HepG2 (cell line): Measurements from ENCODE around the gene UBL5. TPM values are rescaled to one million over a fixed set of nuclear protein-coding genes. Genes with fewer than 3 reads are reported as not detected.

Experiments
- FOXO4 ChIP-seq: sonication (generic); formaldehyde crosslinking; conservative IDR thresholded peaks from 2 replicates; pipeline ENCODE4 v1.8.1; 2023; ENCODE audit warnings: missing genetic modification reagents
- JARID2 ChIP-seq: sonication (generic); formaldehyde crosslinking; IDR thresholded peaks from 2 replicates; pipeline ENCODE4 v1.8.1; 2023; ENCODE audit warnings: missing genetic modification reagents, inconsistent platforms; ENCODE audit not compliant: insufficient replicate concordance
- NFE2L1 ChIP-seq: sonication (generic); formaldehyde crosslinking; IDR thresholded peaks from 2 replicates; pipeline ENCODE4 v1.4.0; 2020; ENCODE audit warnings: missing genetic modification reagents, mild to moderate bottlenecking, borderline replicate concordance
- REST ChIP-seq, 2 experiments: IDR thresholded peaks; 2 replicates each; pipeline ENCODE4 v1.6.1; 2011 to 2012; ENCODE audit warnings: low read length in 2 of 2, borderline replicate concordance in 1 of 2, low read depth in 1 of 2, mild to moderate bottlenecking in 1 of 2, moderate library complexity in 1 of 2
- ZFP36L1 ChIP-seq: sonication (generic); formaldehyde crosslinking; IDR thresholded peaks from 2 replicates; pipeline ENCODE4 v1.8.0; 2022; ENCODE audit warnings: mild to moderate bottlenecking, missing genetic modification reagents, moderate library complexity
- ZNF281 ChIP-seq: sonication (generic); formaldehyde crosslinking; IDR thresholded peaks from 2 replicates; pipeline ENCODE4 v1.4.0; 2020; ENCODE audit warnings: missing genetic modification reagents, borderline replicate concordance
- ZNF44 ChIP-seq: sonication (generic); formaldehyde crosslinking; IDR thresholded peaks from 2 replicates; pipeline ENCODE4 v1.5.1; 2020; ENCODE audit warnings: mild to moderate bottlenecking, missing genetic modification reagents
- ZNF460 ChIP-seq: sonication (generic); formaldehyde crosslinking; IDR thresholded peaks from 2 replicates; pipeline ENCODE4 v1.5.1; 2020; ENCODE audit warnings: missing genetic modification reagents, mild to moderate bottlenecking, borderline replicate concordance
- ZNF513 ChIP-seq: sonication (generic); formaldehyde crosslinking; conservative IDR thresholded peaks from 2 replicates; pipeline ENCODE4 v1.5.0; 2020; ENCODE audit warnings: missing genetic modification reagents
- ZNF563 ChIP-seq: sonication (generic); formaldehyde crosslinking; IDR thresholded peaks from 2 replicates; pipeline ENCODE4 v1.8.0; 2022; ENCODE audit warnings: mild to moderate bottlenecking, moderate library complexity, missing genetic modification reagents
- ZNF639 ChIP-seq: conservative IDR thresholded peaks from 2 replicates; pipeline ENCODE4 v1.6.1; 2018; ENCODE audit warnings: missing genetic modification reagents
- ZNF766 ChIP-seq: sonication (generic); formaldehyde crosslinking; IDR thresholded peaks from 2 replicates; pipeline ENCODE4 v1.5.0; 2020; ENCODE audit warnings: missing genetic modification reagents, borderline replicate concordance
- ZSCAN5A ChIP-seq: sonication (generic); formaldehyde crosslinking; IDR thresholded peaks from 2 replicates; pipeline ENCODE4 v1.8.0; 2022; ENCODE audit warnings: mild to moderate bottlenecking, missing genetic modification reagents, borderline replicate concordance
- polyA plus RNA-seq, 8 experiments: library from polyadenylated mRNA; depleted of rRNA in 3 of 8; stranded (reverse) in 7 of 8; unstranded in 1 of 8; fragments of >200 nt; fragmentation: Illumina TruSeq in 4 of 8; extraction: Trizol in 4 of 8; gene quantifications; 2 replicates each; pipeline versions ENCODE4 v1.2.1 to v1.2.3, GENCODE V29; 2011 to 2016; ENCODE audit warnings: low read depth in 4 of 8, missing spikeins in 1 of 8, mixed read lengths in 1 of 8; ENCODE audit not compliant: insufficient read depth in 1 of 8
- total RNA-seq, 5 experiments: library from RNA; depleted of rRNA; stranded (reverse); fragments of >200 nt; fragmentation: Illumina TruSeq; extraction: Trizol; gene quantifications; 2 replicates each; pipeline ENCODE4 v1.2.3, GENCODE V29; 2016; ENCODE audit warnings: low read depth in 1 of 5

The UBL5 gene
- total and polyA plus RNA-seq, 2 of the 13 experiments (the other 11 are each of a cell fraction or from before 2014, with no cell fraction given) = 373 to 487 TPM

GRCh38 chr19:9834726-9835506 is 7.2 kb downstream of the UBL5 start, which contains the start of gene PIN1 (continued):
- TF ChIP-seq REST (IDR thresholded peaks at IDR 0.05; ENCODE audit: borderline replicate concordance in 1 of 2, low read depth in 1 of 2, low read length in 2 of 2) (no peak), ZSCAN5A (CRISPR knock-in tag) (no peak), ZNF513 (CRISPR knock-in tag) (no peak), ZNF639 (CRISPR knock-in tag) (no peak), ZNF563 (CRISPR knock-in tag) (no peak), ZFP36L1 (CRISPR knock-in tag) (0 out of 2 replicates have a peak, but pooled peaks have one; percentile 35), ZNF281 (CRISPR knock-in tag) (no peak), ZNF44 (CRISPR knock-in tag) (no peak), ZNF460 (no peak), JARID2 (CRISPR knock-in tag) (no peak), ZNF766 (CRISPR knock-in tag) (no peak), NFE2L1 (CRISPR knock-in tag) (no peak), FOXO4 (CRISPR knock-in tag) (no peak)
